GM19240 (cell line): ENCODE measurements around the gene PTPN3.
"Not testable (repeated sequence)": the region's sequence is repeated elsewhere in the genome, so short reads cannot be mapped to it uniquely, and the experiment has no call there.

ENCODE experiments used
- DNase-seq: peaks from one replicate; pipeline ENCODE4 v3.0.0; 2011; ENCODE audit warnings: low spot score; ENCODE audit not compliant: insufficient read length

The PTPN3 gene

DNA sequence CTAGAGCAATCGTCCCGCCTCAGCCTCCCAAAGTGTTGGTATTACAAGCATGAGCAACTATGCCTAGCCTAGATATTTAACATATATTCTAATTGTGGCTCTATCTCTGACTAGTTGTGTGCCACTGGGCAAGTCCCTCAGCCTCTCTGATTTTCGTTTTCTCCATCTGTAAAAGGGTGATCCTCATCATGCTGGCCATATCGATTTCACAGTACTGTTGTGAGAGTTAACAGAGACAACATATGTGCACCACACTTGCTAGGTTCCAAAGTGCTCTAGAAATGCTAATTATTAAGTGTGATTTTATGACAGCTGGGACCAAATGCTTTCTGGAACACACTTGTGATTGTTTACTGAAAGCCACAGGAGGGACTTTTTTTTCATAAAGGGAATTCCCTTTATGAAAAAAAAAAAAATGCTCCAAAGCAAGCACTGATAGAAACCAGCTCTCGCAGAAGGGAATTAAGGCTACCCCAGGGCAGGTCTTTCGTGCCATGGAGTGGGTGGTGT lies 98.8 kb downstream of the PTPN3 start:
- DNase-seq, result no peak

DNA sequence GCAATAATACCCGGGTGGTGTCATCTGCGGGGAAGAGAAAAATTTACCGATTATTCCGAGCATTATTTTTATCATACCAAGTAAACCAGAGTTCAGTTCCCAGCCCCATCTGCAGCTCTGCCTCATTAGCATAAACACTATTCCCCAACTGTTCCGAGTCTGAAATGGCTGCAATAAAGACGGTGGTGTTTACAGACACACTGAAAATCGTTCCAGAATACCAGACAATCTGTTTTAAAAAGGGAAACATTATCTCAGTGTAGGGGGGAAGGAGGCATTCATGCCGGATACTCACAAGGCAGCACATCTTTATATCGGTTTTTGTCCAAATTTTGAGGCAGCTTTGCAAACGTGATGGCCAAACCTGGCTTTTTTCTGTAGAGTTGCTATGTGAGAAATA lies 106.9 kb downstream of the PTPN3 start:
- no peak for DNase-seq

DNA sequence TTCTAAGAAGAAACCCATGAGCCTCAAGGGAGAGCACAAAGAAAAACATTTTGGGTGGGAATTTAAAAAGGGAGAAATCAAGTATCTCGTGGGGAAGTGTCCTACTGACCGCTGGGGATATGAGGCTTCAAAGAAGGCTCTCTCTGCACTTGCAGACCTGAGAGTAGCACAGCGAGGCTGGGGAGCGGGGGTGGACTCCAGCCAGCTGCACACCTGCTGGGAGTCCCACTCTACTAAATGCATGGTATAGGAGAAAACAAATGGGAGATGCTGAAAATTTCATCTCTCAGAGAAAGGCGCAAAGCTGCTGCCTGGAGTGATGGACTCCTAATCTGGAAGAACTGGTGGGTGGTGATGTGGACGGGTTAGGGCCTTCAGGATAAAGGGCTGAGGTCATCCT lies 110.3 kb downstream of the PTPN3 start:
- DNase-seq, result no peak

DNA sequence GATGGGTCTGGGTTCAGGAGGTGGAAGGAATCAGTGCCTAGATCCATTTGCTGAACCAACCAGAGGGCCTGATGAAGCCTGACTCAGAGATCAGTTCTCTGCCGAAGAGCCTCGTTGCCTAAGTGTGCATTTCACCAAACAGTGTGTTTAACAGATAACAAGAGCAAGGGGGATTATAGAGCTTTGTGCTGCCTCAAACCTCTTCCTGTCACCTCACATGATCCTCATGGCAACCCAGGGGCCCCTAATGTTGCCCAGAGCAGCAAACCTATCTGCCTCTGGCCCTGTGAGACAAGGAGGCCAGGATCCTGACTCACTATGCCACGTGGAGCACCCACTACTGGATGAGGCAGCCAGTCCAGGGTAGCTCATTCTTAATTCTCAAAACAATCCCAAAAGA lies 110.9 kb downstream of the PTPN3 start:
- DNase-seq, result no peak

DNA sequence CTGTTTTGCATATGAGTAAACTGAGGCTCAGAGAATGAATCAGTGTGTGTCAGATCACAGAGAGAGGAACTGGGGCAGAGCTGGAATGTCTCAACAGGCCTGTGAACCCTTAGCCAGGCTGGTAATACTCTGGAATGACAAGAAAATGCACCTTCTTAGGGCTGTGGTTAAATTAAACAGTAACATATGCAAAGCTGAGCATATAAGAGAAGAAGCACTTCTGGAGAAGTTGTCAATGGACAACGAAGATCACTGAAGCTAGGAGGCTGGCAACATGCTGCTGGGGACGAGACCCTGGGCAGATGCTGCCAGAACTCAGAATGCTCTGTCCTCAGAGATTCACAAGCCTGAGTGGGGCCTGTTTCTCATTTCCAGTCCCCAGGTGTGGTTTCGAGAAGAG lies 112.6 kb downstream of the PTPN3 start:
- no peak for DNase-seq

DNA sequence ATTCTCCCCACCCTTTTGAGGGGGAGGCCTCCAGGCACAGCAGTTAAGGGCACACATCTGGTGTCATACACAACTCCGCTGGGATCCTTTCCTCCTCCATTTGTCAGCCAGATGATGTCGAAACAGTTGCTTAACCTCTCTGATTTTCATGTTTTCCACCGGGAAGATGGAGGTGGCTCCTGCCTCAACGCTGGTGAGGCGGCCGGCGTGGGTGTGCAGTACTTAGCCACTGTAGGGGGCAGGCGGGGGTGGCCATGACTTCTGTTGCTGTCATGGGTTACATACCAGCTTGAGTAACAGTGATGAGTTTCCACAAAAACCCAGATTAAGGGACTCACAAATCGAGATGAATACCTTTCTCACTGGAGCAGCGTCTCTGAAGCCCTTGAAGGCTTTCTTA lies 114.2 kb downstream of the PTPN3 start:
- DNase-seq, result no peak

DNA sequence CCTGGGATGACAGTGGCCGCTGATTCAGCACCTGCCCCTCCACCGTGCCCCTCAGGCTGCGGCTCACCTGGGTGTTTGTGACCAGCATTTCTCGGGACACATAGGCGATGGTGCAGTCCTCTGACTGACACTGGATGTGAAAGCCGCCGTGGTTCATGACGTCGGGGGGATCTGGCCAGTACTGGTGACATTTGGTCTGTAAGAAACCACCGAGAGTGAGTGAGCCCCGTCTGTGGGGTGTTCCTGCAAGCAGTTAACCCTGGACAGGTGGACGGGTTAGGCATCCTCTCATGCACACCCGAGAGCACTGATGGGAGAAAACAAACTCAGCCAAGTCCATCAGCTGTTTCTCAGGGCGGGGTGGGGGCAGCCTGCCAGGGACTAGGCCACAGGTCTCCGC lies 114.8 kb downstream of the PTPN3 start:
- no peak for DNase-seq

DNA sequence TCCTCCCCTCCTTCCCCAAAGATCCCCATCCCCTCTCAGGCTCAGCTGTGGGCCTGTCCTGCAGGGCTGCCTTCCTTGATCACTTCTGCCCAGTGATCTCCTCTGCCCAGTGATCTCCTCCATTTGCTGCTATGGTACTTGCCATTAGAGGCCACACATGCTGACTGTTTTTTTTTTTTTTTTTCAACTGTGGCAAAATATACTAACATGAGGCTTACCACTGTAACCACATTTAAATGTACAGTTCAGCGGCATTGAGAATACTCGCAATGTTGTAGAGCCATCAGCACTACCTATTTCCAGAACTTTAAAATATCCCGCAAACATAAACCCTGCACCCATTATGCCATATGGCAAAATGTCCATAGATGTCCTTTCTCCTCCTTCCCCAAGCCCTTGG lies 115.5 kb downstream of the PTPN3 start:
- DNase-seq, result no peak

DNA sequence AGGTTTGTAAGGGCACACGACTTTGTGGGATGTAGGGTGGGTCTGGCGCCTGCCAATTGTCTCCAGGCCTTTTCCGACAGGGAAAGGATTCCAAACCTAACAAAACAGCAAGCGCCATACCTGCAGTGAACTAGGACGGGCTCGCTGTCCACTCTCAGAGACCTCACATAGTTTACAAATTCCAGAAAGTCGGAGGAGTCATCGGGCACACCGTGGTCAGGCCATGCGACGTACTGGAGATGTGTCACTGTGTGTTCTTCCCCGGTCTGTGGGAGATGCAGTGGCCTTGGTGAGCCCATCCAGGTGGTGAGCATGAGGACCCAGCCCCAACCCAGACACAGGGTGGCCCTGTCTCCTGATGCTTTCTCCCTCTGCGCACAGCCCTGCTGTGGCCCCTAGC lies 115.9 kb downstream of the PTPN3 start:
- no peak for DNase-seq

DNA sequence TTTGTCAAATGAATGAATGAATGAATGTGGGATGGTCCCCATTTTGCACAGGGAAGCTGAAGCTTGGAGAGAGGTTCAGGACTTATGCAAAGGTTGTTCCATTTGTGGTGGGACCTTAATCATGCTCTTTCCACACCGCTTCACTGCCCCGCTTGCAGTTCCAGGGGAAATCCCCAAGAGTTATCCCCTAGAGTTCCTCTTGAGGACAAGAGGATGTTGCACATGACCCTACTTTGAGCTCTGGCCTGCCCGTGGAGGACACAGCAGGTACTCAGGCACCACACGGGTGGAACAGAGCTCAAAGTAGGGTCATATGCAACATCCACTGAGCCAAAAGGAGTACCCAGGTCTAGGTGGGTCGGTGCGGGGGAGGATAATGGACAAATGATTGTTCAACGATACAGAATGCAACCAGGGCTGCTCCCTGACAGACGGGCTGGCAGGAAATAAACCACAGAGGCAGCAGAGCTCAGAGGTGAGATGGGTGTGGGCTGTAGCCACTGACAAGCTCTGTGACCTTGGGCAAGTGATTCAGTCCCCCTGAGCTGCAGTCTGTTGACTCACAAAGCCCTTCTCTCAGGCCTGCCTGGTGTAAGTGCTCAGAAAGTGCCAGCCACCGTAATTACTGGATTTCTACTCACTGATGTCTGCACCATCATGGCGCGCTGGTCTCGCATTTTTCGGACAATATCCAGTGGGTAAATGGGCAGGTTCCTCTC lies 116.9 kb downstream of the PTPN3 start:
- DNase-seq, result peak; percentile 13

DNA sequence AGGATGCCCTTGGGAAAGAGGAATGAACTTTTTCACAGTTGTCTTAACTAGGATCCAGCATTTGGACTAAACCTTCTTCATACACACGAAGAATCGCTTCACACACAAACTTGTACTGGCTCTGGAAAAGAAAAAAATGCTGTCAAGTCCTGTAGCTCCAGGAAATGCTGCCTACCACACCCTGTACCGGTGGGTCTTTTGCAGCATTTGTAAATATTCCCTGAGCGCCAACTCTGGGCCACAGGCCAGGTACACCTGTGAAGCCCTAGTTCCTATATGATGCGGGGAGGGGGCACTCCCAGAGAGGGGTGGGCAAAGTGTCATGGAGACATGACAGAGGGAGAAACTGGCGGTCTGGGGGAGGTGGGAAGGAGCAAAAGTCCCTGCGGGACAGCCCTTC lies 118.6 kb downstream of the PTPN3 start:
- DNase-seq, result no peak

DNA sequence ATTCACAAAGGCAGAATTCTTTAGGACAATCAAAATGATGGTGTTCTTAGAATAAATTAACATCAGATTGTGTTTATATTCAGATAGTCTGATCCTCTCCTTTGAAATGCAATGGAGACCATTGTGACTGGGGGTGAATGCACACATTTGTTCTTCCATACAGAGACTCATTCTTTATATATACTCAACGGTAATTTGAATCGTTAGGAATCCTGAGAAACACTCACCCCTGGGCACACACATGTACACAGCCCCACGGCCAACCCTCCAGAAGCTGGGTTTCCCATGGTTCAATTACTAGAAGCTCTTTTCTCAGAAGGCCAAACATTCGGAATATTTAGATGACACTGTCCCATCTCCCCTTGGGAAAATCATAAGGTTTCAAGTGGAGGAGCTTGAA lies 119.8 kb downstream of the PTPN3 start:
- no peak for DNase-seq

DNA sequence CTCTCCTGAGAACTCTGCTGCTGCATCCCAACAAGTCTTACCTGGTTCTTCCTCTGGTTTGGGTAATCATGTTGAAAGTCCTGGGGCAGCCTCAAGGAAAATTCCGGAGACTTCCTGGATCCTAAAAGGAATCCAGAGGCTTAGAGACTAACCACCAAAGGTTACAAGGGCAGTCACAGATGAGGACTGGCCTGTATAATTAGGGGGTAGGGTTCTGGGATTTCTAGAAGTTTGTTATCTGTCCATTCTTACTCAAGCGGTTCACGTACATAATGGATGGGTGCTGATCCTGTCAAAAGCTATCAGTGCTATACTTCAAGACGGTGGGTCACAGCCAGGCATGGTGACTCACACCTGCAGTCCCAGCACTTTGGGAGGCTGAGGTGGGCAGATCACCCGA lies 125.9 kb downstream of the PTPN3 start:
- no peak for DNase-seq

DNA sequence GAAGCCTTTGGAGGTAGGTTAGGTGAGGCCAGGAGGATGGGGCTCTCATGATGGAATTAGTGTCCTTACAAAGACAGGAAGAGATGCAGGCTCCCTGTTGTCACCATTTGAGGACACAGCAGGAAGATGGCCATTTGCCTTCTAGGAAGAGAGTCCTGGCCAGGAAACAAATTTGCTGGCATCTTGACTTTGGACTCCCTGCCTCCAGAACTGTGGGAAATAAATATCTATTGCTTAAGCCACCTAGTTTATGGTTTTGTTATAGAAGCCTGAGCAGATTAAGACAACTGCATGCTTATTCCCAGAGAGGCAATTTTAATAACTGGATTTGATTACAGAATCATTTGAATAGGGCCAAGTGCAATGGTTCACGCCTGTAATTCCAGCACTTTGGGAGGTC lies 126.7 kb downstream of the PTPN3 start:
- DNase-seq, result no peak

DNA sequence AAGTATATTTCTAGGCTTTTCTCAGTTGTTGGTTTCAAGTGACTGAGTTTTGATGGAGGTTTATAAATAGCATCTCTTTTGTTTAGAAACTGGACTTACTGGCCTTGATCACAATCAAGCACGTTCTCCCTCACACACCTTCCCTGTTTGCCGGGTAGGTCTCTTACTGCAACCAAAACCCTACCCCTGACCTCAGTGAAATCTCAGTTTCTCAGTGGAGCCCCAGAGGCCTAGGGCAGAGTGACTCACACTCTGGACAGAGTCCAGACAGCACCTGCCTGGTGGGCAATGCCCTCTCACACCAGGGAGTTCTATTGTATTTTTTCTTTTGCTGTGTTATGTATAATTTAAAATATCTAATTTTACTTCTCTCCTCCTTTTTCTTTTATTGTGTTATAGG lies 128.8 kb downstream of the PTPN3 start:
- DNase-seq, result no peak

DNA sequence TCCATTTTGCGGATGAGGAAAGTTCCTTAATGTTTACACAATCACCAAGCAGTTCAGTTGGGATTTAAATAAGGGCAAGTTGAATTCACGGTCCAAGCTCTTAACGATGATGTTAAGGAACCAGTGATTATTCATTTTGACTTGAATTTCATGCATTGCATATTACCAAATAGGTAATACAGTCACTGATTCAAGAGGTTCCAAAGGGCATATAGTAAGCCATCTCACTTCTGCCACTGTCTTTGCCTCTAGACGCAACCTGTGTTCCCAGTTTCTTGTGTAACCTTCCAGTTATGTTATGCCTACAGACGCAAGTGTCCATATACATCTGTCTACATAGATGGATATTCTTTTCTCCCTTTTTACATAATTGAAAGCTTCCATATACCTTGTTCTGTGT lies 137.3 kb downstream of the PTPN3 start:
- no peak for DNase-seq

DNA sequence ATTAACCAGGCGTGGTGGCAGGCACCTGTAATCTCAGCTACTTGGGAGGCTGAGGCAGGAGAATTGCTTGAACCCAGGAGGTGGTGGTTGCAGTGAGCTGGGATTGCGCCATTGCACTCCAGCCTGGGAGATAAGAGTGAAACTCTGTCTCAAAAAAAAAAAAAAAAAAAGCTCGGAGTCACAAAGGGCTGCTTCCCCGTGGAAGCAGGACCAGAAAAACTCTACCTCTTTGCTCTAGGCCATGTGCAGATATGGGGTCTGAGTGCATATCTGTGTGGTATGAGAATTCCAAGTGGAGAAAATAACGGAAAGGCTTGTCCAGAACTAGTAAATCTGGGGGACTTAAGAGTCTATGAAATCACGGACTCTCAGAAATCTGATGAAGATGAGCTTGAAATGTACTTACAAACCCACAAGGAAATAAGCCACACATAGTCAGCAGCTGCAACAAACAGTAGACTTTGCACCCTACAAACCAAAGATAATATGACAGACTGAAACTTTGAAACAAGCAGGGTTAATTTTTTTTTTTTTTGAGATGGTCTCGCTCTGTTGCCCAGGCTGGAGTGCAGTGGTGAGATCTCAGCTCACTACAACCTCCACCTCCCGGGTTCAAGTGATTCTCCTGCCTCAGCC lies 139.0 kb downstream of the PTPN3 start:
- not testable (repeated sequence) for DNase-seq

DNA sequence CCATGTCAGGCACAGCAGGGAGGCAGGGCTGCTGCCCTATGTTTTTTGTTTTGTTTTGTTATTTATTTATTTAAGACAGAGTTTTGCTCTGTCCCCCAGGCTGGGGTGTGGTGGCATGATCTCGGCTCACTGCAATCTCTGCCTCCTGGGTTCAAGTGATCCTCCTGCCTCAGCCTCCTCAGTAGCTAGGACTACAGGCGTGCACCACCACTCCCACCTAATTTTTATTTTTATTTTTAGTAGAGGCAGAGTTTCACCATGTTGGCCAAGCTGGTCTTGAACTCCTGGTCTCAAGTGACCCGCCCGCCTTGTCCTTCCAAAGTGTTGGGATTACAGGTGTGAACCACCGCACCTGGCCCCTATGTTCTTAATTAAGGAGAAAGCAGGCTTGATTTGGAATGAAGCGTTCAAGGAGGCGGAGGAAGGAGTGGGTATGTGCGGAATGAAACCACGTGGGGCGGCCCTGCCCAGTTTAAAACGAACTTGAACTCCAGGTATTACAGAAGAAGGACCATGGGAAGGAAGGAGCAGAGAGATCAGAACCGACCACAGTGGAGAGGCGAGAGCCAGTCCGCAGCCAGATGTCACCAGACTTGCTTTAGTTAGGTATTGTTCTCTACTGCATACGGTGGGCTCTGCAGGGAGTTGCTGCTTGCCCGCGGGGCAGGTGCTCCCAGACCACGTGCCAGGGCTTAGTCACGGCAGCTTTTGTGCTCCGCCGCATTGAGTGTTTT lies 142.4 kb downstream of the PTPN3 start:
- no peak for DNase-seq

DNA sequence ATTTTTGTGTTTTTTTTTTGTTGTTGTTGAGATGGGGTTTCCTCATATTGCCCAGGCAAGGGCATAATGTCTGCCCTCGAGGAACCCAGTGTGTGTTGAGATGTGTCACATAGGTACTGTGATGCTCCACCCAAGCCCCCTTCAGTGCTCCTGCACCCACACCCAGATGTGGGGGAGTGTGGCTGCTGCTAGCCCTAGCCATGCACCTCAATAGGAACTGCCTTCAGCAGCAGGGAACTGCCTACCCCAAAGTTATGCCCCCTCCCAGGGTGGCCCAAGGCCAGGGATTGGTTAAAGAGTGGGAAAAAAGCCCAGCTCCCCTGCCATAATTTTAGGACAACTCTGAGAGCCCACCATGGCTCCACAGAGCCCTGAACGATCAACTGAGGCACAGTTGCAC lies 143.9 kb downstream of the PTPN3 start:
- no peak for DNase-seq

DNA sequence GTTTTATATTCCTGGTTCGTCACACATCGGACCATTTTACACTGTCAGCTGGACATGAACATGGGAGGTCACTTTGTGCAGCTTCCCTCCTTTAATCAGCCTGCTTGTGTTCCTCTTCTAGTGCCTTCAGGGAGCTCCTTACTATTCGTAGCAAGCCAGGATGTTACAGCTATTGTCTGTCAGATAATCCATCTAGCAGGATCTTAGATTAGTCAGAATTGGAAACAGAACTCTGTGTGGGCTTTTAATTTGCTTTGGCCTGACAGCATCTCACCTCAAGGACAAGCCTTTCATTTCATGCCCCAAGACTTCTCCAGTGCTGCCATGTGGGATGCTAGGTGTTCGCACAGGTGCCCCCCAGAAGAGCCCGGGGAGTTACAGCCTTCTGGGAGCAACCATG lies 147.1 kb downstream of the PTPN3 start:
- DNase-seq, result no peak

DNA sequence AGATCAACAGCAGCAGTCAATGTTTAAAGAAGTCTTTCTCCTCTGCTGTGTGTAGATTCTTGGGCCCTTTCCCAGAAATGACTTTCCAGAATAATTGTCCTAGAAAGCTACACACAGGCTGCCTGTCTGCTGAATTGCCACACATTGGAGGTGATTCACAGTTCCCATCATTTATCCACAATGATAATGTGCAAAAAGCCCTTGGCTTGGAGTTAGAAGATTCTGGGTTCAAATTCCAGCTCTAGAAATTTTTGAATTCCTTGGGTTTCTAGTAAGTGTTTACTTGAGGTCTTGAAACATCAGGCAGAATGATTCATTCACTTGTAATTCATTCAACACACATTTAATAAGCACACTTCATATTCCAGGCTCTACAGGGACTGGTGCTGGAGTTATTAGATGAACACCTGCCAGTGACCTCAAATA lies 148.7 kb downstream of the PTPN3 start:
- no peak for DNase-seq

DNA sequence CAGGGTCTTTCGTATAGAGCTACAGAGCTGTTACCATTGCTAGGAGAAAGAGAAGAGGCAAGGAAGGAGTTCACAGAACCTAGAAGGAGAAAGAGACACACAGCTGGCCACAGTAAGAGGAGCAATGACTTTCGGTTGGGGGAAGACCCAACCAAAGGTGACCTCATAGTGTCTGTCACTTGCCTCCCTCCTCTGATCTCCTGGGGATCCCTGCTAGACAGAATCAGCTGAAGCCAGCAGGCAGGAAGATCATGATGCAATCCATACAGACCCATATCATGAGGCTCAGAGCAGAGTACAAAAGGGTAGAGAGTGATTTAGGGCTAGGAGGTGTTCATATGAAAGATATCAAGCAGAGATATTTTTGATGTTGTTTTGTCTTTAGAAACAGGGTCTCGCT lies 151.2 kb downstream of the PTPN3 start:
- no peak for DNase-seq

DNA sequence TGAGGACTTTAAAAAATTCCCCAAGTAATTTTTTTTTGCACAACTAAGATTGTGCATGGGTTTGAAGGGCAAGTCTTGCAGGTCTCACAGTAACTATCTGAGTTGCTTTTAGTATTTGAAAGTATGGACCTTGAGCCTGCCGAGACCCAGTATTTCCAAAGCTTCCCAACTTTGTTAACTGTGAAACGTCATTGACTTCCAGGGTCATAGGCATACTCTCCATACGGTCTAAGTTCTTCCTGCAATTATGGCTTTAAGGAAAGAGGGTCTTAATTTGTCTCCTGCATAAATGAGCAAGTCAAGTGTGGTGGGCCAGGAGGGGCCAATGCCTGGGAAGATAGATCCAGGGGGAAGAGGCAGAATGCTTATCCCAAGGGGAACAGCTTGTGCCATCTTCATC lies 153.2 kb downstream of the PTPN3 start:
- no peak for DNase-seq
